ENCODE results near the gene SREBF1.

SREBF1 gene

DNA sequence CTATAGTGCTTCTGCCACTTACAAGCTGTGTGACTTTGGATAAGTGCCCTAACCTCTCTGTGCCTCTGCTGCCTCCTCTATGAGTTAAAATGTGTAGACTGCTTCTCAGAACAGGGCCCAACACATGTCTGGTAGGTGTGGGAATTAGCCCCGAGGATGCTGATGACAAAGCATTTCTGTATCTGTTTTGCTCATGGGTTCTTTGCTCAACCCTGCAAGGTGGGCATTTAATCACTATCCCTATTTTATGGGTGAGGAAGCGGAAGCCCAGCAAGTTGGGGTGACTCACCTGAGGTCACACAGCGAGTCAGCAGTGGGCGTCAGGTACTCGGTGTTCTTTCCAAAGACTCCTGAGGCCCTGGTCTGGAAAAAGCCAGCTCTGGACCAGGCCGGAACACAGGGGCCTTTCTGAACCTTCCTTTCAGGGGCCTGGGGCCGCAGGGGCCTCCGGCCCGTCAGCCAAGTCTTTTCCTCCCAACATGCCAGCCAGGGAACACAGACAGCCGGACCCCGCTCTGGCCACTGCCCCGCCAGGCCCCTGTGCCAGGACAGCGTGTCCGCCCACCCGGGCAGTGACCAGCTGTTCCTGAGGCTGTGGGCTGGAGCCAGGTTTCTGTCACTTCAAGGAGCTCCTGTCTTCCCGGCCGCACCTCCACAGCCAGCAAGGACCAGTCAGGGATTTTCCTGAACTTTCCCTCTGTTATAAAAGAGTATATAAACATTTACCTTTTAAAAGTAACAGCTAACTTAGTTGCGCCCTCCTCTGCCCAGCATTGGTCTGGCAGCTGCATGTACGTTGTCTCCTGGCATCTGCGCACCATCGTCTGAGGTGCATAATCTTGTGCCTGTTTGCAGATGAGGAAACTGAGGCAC is 62.5 kb downstream of the SREBF1 start:
- DNase-seq: no peak

GRCh38 chr17:17772231-17772630 is 64.6 kb downstream of the SREBF1 start:
- no peak for DNase-seq

GRCh38 chr17:17771498-17772201 is 65.1 kb downstream of the SREBF1 start:
- no peak for DNase-seq

DNA sequence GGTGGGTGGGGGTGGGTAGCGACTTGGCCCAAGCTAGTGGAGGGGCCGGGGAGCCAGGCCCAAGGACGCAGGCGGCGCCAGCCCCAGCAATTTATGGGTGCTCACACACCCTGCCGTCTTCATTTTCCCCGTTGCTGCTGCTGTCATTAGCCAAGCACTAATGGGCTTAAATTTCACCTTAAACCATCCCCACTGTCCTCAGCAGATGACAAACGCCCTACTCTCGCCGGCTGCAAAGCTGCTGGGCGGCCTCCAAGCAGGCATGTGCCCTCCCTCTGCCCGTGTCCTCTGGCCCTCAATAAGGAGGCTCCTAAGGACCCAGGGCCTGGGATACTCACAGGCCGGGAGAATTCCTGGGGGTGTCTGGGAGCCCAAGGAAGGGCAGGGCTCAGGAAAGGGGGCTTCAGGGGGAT is 66.1 kb downstream of the SREBF1 start:
- no peak for DNase-seq

DNA sequence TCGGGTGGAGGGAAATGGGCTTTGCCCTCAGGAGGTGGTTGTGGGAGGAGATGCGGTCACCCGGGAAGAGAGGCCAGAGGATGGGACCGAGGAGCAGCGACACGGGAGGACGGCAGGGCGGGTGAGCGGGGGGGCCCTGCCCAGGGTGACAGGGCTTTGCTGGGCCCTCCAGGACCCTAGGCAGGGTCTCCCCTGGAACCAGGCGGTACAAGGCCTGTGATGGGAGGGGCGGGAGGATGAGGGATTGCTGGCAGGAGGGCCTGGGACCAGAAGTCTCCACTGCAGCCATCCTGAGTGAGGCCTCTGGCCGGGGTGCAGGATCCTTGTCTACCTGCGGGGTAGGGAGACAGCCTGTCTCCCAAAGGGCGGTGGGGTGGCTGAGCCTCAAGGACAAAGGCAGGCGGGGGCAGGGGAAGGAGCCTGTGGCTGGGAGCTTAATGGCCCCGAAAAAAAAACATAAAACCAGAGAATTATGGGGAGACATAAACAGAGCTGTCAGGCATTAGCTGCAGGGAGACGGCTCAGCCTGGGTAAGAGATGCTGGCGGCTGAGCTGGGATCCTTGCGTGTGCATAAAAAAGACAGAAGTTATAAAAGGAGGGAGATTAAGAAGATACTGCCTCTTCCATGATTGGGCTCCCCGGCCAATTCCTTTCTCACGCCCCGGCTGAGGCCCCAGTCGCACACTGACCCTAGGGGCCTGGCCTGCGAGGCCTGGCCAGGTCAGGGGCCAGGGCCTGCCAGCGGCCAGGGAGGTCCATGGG is 66.7 kb downstream of the SREBF1 start:
- no peak for DNase-seq

DNA sequence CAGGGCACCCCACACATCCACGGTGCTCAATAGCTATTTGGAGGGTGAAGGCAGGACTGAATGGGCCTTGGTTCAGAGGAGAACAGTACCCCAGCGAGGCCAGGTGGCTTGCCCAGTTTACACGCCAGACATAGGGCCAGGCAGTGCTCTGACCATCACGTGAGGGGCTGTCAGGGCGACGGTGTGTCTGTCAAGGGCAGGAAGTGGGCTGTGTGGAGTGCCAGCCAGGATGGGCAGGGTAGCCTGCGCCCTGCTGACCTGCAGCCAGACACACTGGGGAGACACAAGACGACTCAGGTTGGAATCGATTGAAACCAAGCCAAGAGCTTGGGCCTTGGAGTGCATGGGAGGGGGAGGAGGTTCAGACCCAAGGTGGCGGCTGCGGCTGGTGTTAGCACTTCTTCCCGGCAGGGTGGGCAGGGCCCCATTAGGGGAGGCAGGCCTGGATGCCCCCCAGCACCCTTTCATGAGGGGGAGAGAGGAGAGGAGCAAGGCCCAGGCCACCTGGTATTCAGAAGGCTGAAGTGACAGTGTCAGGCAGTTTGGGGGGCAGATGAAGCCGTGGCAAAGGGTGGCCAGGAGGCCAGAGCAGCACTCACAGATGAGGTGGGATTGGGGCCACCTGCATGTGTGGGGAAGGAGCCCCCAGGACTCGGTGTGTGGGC is 68.2 kb downstream of the SREBF1 start:
- no peak for DNase-seq

GRCh38 chr17:17767887-17768418 is 68.8 kb downstream of the SREBF1 start:
- DNase-seq: no peak

- DNase-seq: no peak
Measured at GRCh38 chr17:17767154-17767869, 69.5 kb downstream of the SREBF1 start.

GRCh38 chr17:17766744-17767120 is 70.1 kb downstream of the SREBF1 start:
- DNase-seq: no peak

- DNase-seq: no peak
Measured at GRCh38 chr17:17766077-17766743, 70.6 kb downstream of the SREBF1 start.

GRCh38 chr17:17765359-17766076 is 71.3 kb downstream of the SREBF1 start:
- no peak for DNase-seq

GRCh38 chr17:17763734-17764133 is 73.1 kb downstream of the SREBF1 start:
- DNase-seq: no peak

DNA sequence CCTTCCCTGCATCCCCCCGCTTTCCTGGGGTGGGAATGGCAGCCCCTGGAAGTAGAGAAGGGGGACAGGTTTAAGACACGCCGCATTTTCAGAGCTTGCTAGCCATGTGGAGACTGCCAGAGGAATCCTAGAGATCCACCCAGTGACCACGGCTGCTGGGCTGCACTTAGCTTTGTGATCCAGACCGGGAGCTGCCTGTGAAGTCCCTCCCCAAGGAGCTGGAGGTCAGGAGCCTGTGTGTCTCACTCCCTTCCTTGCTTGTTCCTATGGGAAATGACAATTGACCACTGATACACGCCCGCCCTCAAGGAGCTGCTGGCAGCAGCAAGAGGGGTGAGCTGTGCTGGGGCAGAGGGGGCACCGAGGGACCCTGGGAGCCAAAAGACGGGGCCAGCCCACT is 73.7 kb downstream of the SREBF1 start:
- no peak for DNase-seq

DNA sequence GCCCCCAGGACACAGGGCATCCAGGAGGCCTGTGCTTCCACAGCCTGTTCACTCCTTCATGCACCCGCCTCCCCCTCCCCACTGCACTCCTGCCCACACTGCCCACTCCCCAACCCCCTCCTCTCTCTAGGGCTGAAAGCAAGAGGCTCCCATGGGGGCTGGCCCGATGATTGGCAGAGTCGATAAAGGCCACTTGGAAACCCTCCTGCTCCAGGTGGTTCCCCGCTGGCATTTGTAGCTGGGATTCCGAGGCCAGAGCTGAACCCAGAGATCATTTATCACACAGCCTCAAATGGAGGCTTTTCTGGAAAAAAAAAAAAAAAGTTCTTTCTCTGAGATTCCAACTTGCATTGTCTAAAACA is 74.1 kb downstream of the SREBF1 start:
- no peak for DNase-seq

Data from stimulated activated CD4-positive, alpha-beta T cell treated with anti-CD3 and anti-CD28 coated beads, Interleukin-4, amount 100 ng/mL, for 1 hour (primary cell).